Astrocyte of the spinal cord (primary cell): ENCODE results near the gene FGFBP2.
A peak's percentile ranks its signal among the peaks of the same experiment; 100 is the strongest.

Experiments used
- DNase-seq: peaks from one replicate; pipeline ENCODE4 v3.0.0; 2011; ENCODE audit warnings: low read depth, low spot score
- H3K4me3 ChIP-seq: 2 replicates; pipeline ENCODE4 v1.5.1; 2011; ENCODE audit warnings: low read depth, mild to moderate bottlenecking, low read length, moderate library complexity
- CTCF ChIP-seq: IDR thresholded peaks from 2 replicates; pipeline ENCODE4 v1.5.1; 2012; ENCODE audit warnings: low read depth, mild to moderate bottlenecking, low read length, inconsistent platforms
- in situ Hi-C: cut with HindIII; loops from 2 replicates; pipeline ENCODE4 v1.10.0; 2017; ENCODE audit warnings: low sequenced_read_pairs

Gene FGFBP2

DNA sequence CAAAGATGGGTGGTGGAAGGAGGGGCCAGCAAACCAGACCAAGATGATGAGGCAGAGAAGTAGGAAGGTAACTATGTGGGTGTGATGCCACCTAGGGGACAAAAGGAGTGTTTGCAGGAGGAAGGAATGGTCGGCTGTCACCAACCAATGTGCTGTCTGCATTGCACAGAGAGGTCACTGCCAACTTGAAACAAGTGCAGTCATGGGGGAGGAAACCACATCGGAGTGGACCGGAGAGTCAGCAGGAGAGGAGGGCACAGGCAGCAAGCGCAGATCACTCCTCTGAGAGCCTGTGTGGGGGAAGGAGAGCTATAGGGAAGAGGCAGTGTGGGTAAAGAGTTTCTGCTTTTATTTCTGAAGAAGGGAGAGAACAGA lies 38.5 kb upstream of the FGFBP2 start:
- TF ChIP-seq CTCF, result peak; percentile 90
- no peak overlapping the region for H3K4me3 ChIP-seq
- in situ Hi-C loops, result no loop called here
- DNase-seq, result peak; percentile 71

DNA sequence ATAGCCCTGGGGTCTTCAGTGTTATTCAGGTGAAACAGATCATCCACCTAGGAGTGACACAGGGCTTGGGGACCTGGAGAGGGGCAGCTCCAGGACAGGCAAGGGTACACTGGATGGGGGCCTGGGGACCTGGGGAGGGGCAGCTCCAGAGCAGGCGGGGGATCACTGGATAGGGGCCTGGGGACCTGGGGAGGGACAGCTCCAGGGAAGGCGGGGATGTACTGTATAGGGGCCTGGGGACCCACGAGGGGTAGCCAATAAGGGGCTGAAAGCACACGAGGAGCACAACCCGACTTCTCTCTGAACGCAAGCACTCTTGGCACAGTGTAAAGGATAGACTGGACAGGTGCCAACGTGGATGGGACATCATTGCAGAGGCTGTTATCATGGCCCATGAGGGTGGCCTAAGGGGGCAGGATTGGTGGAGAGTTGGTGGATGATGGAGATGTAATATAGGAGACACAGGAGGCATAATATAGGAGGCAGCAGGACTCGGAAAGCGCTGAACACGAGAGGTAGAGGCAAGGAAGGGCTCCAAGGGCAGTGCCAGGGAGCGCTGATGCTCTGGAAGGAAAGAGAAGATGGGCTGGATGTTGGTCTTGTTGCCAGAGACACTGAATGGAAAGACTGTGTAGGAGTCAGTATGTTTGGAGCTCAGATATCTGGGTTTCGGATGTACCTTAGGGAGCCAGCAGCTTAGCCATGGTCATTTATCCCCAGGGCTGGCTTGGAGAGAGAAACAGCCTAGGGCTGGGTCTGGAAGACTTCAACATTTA lies 37.9 kb upstream of the FGFBP2 start:
- no peak for DNase-seq
- no peak for TF ChIP-seq CTCF
- in situ Hi-C loops, result no loop called here
- no peak overlapping the region for H3K4me3 ChIP-seq

- DNase-seq, result peak; percentile 3
- no peak overlapping the region for H3K4me3 ChIP-seq
- in situ Hi-C loops, result no loop called here
- TF ChIP-seq CTCF, result no peak
These were observed 33.8 kb upstream of the FGFBP2 start for GRCh38 chr4:15996773-15997172.

DNA sequence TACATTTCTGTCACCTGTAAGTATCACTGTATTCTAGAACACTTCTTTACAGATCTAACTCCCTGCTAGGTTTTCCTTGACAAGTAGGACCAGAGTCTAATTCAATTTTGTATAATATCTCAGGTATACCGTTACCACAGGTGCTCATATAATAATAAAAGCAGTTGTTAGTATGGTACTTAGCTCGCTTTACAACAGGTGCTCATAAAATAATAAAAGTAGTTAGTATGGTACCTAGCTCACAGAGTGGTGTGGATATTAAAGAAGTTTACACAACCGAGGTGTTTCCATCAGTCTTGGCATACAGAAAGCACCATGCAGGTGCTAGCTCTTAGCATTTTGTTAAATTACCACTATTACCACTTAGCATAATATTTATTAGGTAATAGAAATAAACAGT lies 32.9 kb upstream of the FGFBP2 start:
- no peak for TF ChIP-seq CTCF
- no peak overlapping the region for H3K4me3 ChIP-seq
- in situ Hi-C loops, result no loop called here
- DNase-seq, result no peak

DNA sequence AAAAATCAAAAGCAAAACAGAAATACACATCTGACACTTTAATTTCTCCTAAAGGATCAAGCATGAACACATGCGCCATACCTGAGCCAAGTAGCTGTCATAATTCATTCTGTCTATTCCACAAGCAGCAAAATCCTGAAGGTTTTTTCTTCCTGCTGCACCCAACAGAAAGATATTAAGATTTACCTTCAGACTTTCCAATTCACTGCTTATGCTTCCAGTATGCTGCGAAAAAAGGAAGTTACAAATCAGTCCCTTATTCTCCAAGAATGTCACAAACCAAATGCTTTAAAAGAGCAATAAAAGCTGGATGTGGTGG lies 29.2 kb upstream of the FGFBP2 start:
- in situ Hi-C loops, result no loop called here
- no peak for DNase-seq
- no peak overlapping the region for H3K4me3 ChIP-seq
- no peak for TF ChIP-seq CTCF

- in situ Hi-C loops, result no loop called here
- no peak overlapping the region for H3K4me3 ChIP-seq
- DNase-seq, result no peak
- TF ChIP-seq CTCF, result no peak
These were observed 27.8 kb upstream of the FGFBP2 start for GRCh38 chr4:15990570-15991285.
